Measurements from ENCODE around the gene BBLN.
A peak's percentile ranks its signal among the peaks of the same experiment; 100 is the strongest.

BBLN gene

GRCh38 chr9:128146591-128147120 is 13.4 kb upstream of the BBLN start:
- no peak for ATAC-seq
- DNase-seq: no peak
- no peak overlapping the region for H3K4me3 Mint-ChIP-seq
- no peaks in the 10 kb centered on the region for H3K36me3 Mint-ChIP-seq (ENCODE audit: low read depth)
- no peaks in the 10 kb centered on the region for H3K9me3 Mint-ChIP-seq
- peaks cover 3% of the 10 kb centered on the region for H3K4me1 Mint-ChIP-seq
- H3K27ac Mint-ChIP-seq: no peak overlapping the region
- no peaks in the 10 kb centered on the region for H3K27me3 Mint-ChIP-seq

GRCh38 chr9:128148509-128149000 is 11.5 kb upstream of the BBLN start:
- Mint-ChIP-seq H3K9me3 (no peaks in the 10 kb centered on the region), H3K4me1 (no peaks in the 10 kb centered on the region), H3K27me3 (no peaks in the 10 kb centered on the region), H3K4me3 (no peak overlapping the region), H3K36me3 (ENCODE audit: low read depth) (no peaks in the 10 kb centered on the region), H3K27ac (no peak overlapping the region)
- DNase-seq (no peak), ATAC-seq (no peak)

- no peaks in the 10 kb centered on the region for H3K27me3 Mint-ChIP-seq
- no peak for ATAC-seq
- H3K27ac Mint-ChIP-seq: no peak within 1 kb of the TSS
- H3K9me3 Mint-ChIP-seq: no peaks in the 10 kb centered on the region
- no peaks in the 10 kb centered on the region for H3K4me1 Mint-ChIP-seq
- DNase-seq: no peak
- H3K4me3 Mint-ChIP-seq: no peak within 1 kb of the TSS
- H3K36me3 Mint-ChIP-seq (ENCODE audit: low read depth): no peaks in the 10 kb centered on the region
Measured at GRCh38 chr9:128149001-128149701, 10.9 kb upstream of the BBLN start, which contains the start of gene LCN2. Gene LCN2, plus strand, starts transcription at chr9:128149453. Its CDS starts 73 bp downstream, at chr9:128149526.

GRCh38 chr9:128149951-128150593 is 10.0 kb upstream of the BBLN start:
- DNase-seq (no peak), ATAC-seq (no peak)
- Mint-ChIP-seq H3K4me3 (no peak overlapping the region), H3K27me3 (no peaks in the 10 kb centered on the region), H3K36me3 (ENCODE audit: low read depth) (no peaks in the 10 kb centered on the region), H3K27ac (no peak overlapping the region), H3K9me3 (no peaks in the 10 kb centered on the region), H3K4me1 (no peaks in the 10 kb centered on the region)

GRCh38 chr9:128150594-128151308 is 9.3 kb upstream of the BBLN start:
- DNase-seq (peak; percentile 21), ATAC-seq (peak; percentile 41)
- Mint-ChIP-seq H3K9me3 (no peaks in the 10 kb centered on the region), H3K36me3 (ENCODE audit: low read depth) (no peaks in the 10 kb centered on the region), H3K4me3 (no peak overlapping the region), H3K4me1 (no peaks in the 10 kb centered on the region), H3K27me3 (no peaks in the 10 kb centered on the region), H3K27ac (no peak overlapping the region)

- Mint-ChIP-seq H3K27me3 (no peaks in the 10 kb centered on the region), H3K9me3 (no peaks in the 10 kb centered on the region), H3K27ac (no peak overlapping the region), H3K36me3 (ENCODE audit: low read depth) (no peaks in the 10 kb centered on the region), H3K4me3 (no peak overlapping the region), H3K4me1 (no peaks in the 10 kb centered on the region)
- ATAC-seq: no peak
- no peak for DNase-seq
Measured at GRCh38 chr9:128151309-128152132, 8.5 kb upstream of the BBLN start.

GRCh38 chr9:128152133-128153059 is 7.7 kb upstream of the BBLN start:
- ATAC-seq (no peak), DNase-seq (no peak)
- no peaks in the 10 kb centered on the region for H3K9me3 Mint-ChIP-seq
- no peaks in the 10 kb centered on the region for H3K27me3 Mint-ChIP-seq
- no peak overlapping the region for H3K27ac Mint-ChIP-seq
- H3K4me1 Mint-ChIP-seq: no peaks in the 10 kb centered on the region
- no peak overlapping the region for H3K4me3 Mint-ChIP-seq
- no peaks in the 10 kb centered on the region for H3K36me3 Mint-ChIP-seq (ENCODE audit: low read depth)

- H3K9me3 Mint-ChIP-seq: no peaks in the 10 kb centered on the region
- DNase-seq (no peak), ATAC-seq (no peak)
- H3K4me3 Mint-ChIP-seq: no peak overlapping the region
- H3K27me3 Mint-ChIP-seq: no peaks in the 10 kb centered on the region
- H3K4me1 Mint-ChIP-seq: no peaks in the 10 kb centered on the region
- H3K36me3 Mint-ChIP-seq (ENCODE audit: low read depth): no peaks in the 10 kb centered on the region
- no peak overlapping the region for H3K27ac Mint-ChIP-seq
Measured at GRCh38 chr9:128153060-128153946, 6.8 kb upstream of the BBLN start.

- Mint-ChIP-seq H3K36me3 (ENCODE audit: low read depth) (no peaks in the 10 kb centered on the region), H3K27me3 (no peaks in the 10 kb centered on the region), H3K4me3 (no peak overlapping the region), H3K9me3 (no peaks in the 10 kb centered on the region), H3K27ac (no peak overlapping the region), H3K4me1 (no peaks in the 10 kb centered on the region)
- DNase-seq: no peak
- ATAC-seq: no peak
Measured at GRCh38 chr9:128153947-128154695, 5.9 kb upstream of the BBLN start.

GRCh38 chr9:128155736-128156500 is 4.1 kb upstream of the BBLN start:
- no peak overlapping the region for H3K4me3 Mint-ChIP-seq
- peaks cover 4% of the 10 kb centered on the region for H3K4me1 Mint-ChIP-seq
- ATAC-seq: no peak
- DNase-seq: no peak
- H3K9me3 Mint-ChIP-seq: no peaks in the 10 kb centered on the region
- H3K36me3 Mint-ChIP-seq (ENCODE audit: low read depth): no peaks in the 10 kb centered on the region
- no peaks in the 10 kb centered on the region for H3K27me3 Mint-ChIP-seq
- no peak overlapping the region for H3K27ac Mint-ChIP-seq

GRCh38 chr9:128159522-128159783 is 612 bp upstream of the BBLN start:
- DNase-seq (peak; percentile 51), ATAC-seq (no peak)
- peak overlapping the region; percentile 76 for H3K27ac Mint-ChIP-seq
- H3K4me3 Mint-ChIP-seq: peak overlapping the region; percentile 64
- no peaks in the 10 kb centered on the region for H3K9me3 Mint-ChIP-seq
- no peaks in the 10 kb centered on the region for H3K27me3 Mint-ChIP-seq
- H3K36me3 Mint-ChIP-seq (ENCODE audit: low read depth): peaks cover 16% of the 10 kb centered on the region
- H3K4me1 Mint-ChIP-seq: peaks cover 17% of the 10 kb centered on the region

- no peaks in the 10 kb centered on the region for H3K9me3 Mint-ChIP-seq
- H3K27me3 Mint-ChIP-seq: no peaks in the 10 kb centered on the region
- H3K4me1 Mint-ChIP-seq: peaks cover 17% of the 10 kb centered on the region
- peaks cover 18% of the 10 kb centered on the region for H3K36me3 Mint-ChIP-seq (ENCODE audit: low read depth)
- peak overlapping the region; percentile 83 for H3K4me3 Mint-ChIP-seq
- peak; percentile 69 for DNase-seq
- peak; percentile 70 for ATAC-seq
- H3K27ac Mint-ChIP-seq: peak overlapping the region; percentile 64
Measured at GRCh38 chr9:128160603-128160987, 530 bp downstream of the BBLN start.

Data from activated naive CD8-positive, alpha-beta T cell treated with anti-CD3 and anti-CD28 coated beads, Interleukin-2, amount 50 U/mL, for 24 hours (primary cell).